SK-N-SH (cell line): ENCODE results near the gene UGT1A10. TPM values are rescaled to one million over a fixed set of nuclear protein-coding genes. Genes with fewer than 3 reads are reported as not detected.

Experiments used
- CTCF ChIA-PET: fragments of 300-600, 350-600 bp; formaldehyde crosslinking; extraction: SDS; loops from one replicate; lab custom pipeline; 2021; lab: Yijun Ruan, JAX
- POLR2A ChIA-PET: fragments of 350-600 bp; sonication (Branson Sonifier 250); formaldehyde crosslinking; extraction: SDS; loops from one replicate; lab custom pipeline; 2020; ENCODE audit warnings: antibody characterized with exemption, inconsistent platforms; lab: Yijun Ruan, JAX
- DNase-seq: peaks from one replicate; pipeline ENCODE4 v3.0.0; 2012
- H2AFZ ChIP-seq: fragments of 200-600 bp; sonication (generic); 2 replicates; pipeline ENCODE4 v1.8.1; 2016; ENCODE audit warnings: antibody characterized with exemption, mild to moderate bottlenecking, low read depth
- H3F3A ChIP-seq: fragments of 200-600 bp; sonication (generic); replicated peaks from 2 replicates; pipeline ENCODE3; 2016; ENCODE audit warnings: antibody characterized with exemption, mild to moderate bottlenecking; ENCODE audit not compliant: insufficient read depth
- H3K27ac ChIP-seq, 2 experiments: fragments of 200-500 bp in 1 of 2; fragments of 200-600 bp in 1 of 2; sonication (Bioruptor generic) in 1 of 2; sonication (generic), shearing (Covaris generic) in 1 of 2; 2 replicates each; pipeline versions ENCODE4 v1.5.1 to v1.6.1; 2014 to 2016; ENCODE audit warnings: low read depth in 2 of 2, inconsistent platforms in 1 of 2, low read length in 1 of 2, mild to moderate bottlenecking in 1 of 2, mixed read lengths in 1 of 2
- H3K27me3 ChIP-seq: fragments of 200-600 bp; sonication (generic), shearing (Covaris generic); 2 replicates; pipeline ENCODE4 v1.6.1; 2016; ENCODE audit warnings: mixed run types; ENCODE audit not compliant: insufficient read depth
- H3K36me3 ChIP-seq, 2 experiments: fragments of 200-500 bp in 1 of 2; fragments of 200-600 bp in 1 of 2; sonication (Bioruptor generic) in 1 of 2; sonication (generic) in 1 of 2; replicated peaks in 1 of 2; 2 replicates each; pipeline versions ENCODE3 to v1.5.1; 2014 to 2016; ENCODE audit warnings: low read length in 1 of 2, mild to moderate bottlenecking in 1 of 2; ENCODE audit not compliant: insufficient read depth in 2 of 2, control insufficient read depth in 1 of 2
- H3K4me1 ChIP-seq, 2 experiments: fragments of 200-500 bp in 1 of 2; fragments of 200-600 bp in 1 of 2; sonication (Bioruptor generic) in 1 of 2; sonication (generic), shearing (Covaris generic) in 1 of 2; 2 replicates each; pipeline versions ENCODE4 v1.5.1 to v1.6.1; 2014 to 2016; ENCODE audit warnings: low read depth in 1 of 2, low read length in 1 of 2, mixed run types in 1 of 2; ENCODE audit not compliant: insufficient read depth in 2 of 2, control insufficient read depth in 1 of 2
- H3K4me2 ChIP-seq: fragments of 200-600 bp; sonication (generic), shearing (Covaris generic); 2 replicates; pipeline ENCODE4 v1.6.1; 2017; ENCODE audit warnings: mixed run types
- H3K4me3 ChIP-seq, 2 experiments: fragments of 200-500 bp in 1 of 2; fragments of 200-600 bp in 1 of 2; sonication (Bioruptor generic) in 1 of 2; sonication (generic), shearing (Covaris generic) in 1 of 2; 2 replicates each; pipeline versions ENCODE4 v1.5.1 to v1.8.1; 2014 to 2016; ENCODE audit warnings: low read depth in 2 of 2, inconsistent platforms in 1 of 2, low read length in 1 of 2, mild to moderate bottlenecking in 1 of 2, mixed read lengths in 1 of 2, moderate library complexity in 1 of 2
- H3K79me2 ChIP-seq: fragments of 200-600 bp; sonication (generic); 2 replicates; pipeline ENCODE4 v1.8.1; 2017; ENCODE audit warnings: mild to moderate bottlenecking; ENCODE audit not compliant: insufficient read depth
- H3K9ac ChIP-seq: fragments of 200-600 bp; sonication (generic); 2 replicates; pipeline ENCODE4 v1.6.1; 2017; ENCODE audit warnings: mixed run types
- H3K9me2 ChIP-seq: fragments of 200-600 bp; sonication (generic); 2 replicates; pipeline ENCODE4 v1.6.1; 2017; ENCODE audit warnings: mixed run types
- H3K9me3 ChIP-seq: fragments of 200-600 bp; sonication (generic); 2 replicates; pipeline ENCODE4 v1.6.1; 2017; ENCODE audit warnings: mixed run types, mild to moderate bottlenecking, moderate library complexity
- H4K20me1 ChIP-seq: fragments of 200-600 bp; sonication (generic); 2 replicates; pipeline ENCODE4 v1.6.1; 2017; ENCODE audit warnings: mild to moderate bottlenecking, mixed run types; ENCODE audit not compliant: insufficient read depth
- CHD2 ChIP-seq: fragments of 150-350 bp; IDR thresholded peaks from 2 replicates; pipeline ENCODE4 v1.6.1; 2018; ENCODE audit warnings: low read length; ENCODE audit not compliant: partially characterized antibody
- CTCF ChIP-seq: fragments of 200-600 bp; sonication (generic); IDR thresholded peaks from 2 replicates; pipeline ENCODE4 v1.6.1; 2017; ENCODE audit warnings: antibody characterized with exemption, mild to moderate bottlenecking, moderate library complexity
- ELF1 ChIP-seq: IDR thresholded peaks from 2 replicates; pipeline ENCODE4 v1.4.0; 2012
- EP300 ChIP-seq, 2 experiments: IDR thresholded peaks; 2 replicates each; pipeline versions ENCODE4 v1.4.0 to v1.6.1; 2012; ENCODE audit warnings: borderline replicate concordance in 1 of 2, low read depth in 1 of 2, low read length in 1 of 2
- EZH2phosphoT487 ChIP-seq: fragments of 200-600 bp; sonication (generic); IDR thresholded peaks from 2 replicates; pipeline ENCODE4 v1.6.1; 2017; ENCODE audit warnings: low read depth, mixed run types, mild to moderate bottlenecking, antibody characterized with exemption, moderate library complexity, borderline replicate concordance
- FOSL2 ChIP-seq: IDR thresholded peaks from 2 replicates; pipeline ENCODE4 v1.4.0; 2012; ENCODE audit warnings: low read depth, mild to moderate bottlenecking, moderate library complexity, borderline replicate concordance
- FOXJ3 ChIP-seq: sonication (generic); formaldehyde crosslinking; IDR thresholded peaks from 2 replicates; pipeline ENCODE4 v1.5.1; 2020; ENCODE audit warnings: mild to moderate bottlenecking, missing genetic modification reagents
- GATA2 ChIP-seq: sonication (generic); formaldehyde crosslinking; IDR thresholded peaks from 2 replicates; pipeline ENCODE4 v1.5.0; 2020; ENCODE audit warnings: mild to moderate bottlenecking, missing genetic modification reagents
- IRF3 ChIP-seq: fragments of 150-350 bp; IDR thresholded peaks from 2 replicates; pipeline ENCODE4 v1.6.1; 2016; ENCODE audit warnings: mild to moderate bottlenecking, low read depth, low read length
- MEF2A ChIP-seq: IDR thresholded peaks from 2 replicates; pipeline ENCODE4 v1.4.0; 2012; ENCODE audit warnings: low read depth, borderline replicate concordance
- MXI1 ChIP-seq: IDR thresholded peaks from 2 replicates; pipeline ENCODE4 v1.6.1; 2012; ENCODE audit warnings: mild to moderate bottlenecking, low read depth, low read length, improper control_type of control experiment
- RAD21 ChIP-seq: IDR thresholded peaks from 2 replicates; pipeline ENCODE4 v1.6.1; 2012; ENCODE audit warnings: mild to moderate bottlenecking, low read length
- REST ChIP-seq: IDR thresholded peaks from 2 replicates; pipeline ENCODE4 v1.6.1; 2012; ENCODE audit warnings: mild to moderate bottlenecking, low read depth, low read length, moderate library complexity
- RFX5 ChIP-seq: IDR thresholded peaks from 2 replicates; pipeline ENCODE4 v1.6.1; 2012; ENCODE audit warnings: mild to moderate bottlenecking, improper control_type of control experiment, low read length
- RXRA ChIP-seq: IDR thresholded peaks from 2 replicates; pipeline ENCODE4 v1.4.0; 2012; ENCODE audit warnings: low read depth, mild to moderate bottlenecking, borderline replicate concordance
- SIN3A ChIP-seq: IDR thresholded peaks from 2 replicates; pipeline ENCODE4 v1.6.1; 2012; ENCODE audit warnings: low read depth, mild to moderate bottlenecking, low read length, moderate library complexity, borderline replicate concordance
- SMC3 ChIP-seq: IDR thresholded peaks from 2 replicates; pipeline ENCODE4 v1.6.1; 2012; ENCODE audit warnings: low read depth, low read length, improper control_type of control experiment
- TAF1 ChIP-seq: IDR thresholded peaks from 2 replicates; pipeline ENCODE4 v1.6.1; 2012; ENCODE audit warnings: low read depth, mild to moderate bottlenecking, low read length, moderate library complexity, borderline replicate concordance
- YY1 ChIP-seq: IDR thresholded peaks from 2 replicates; pipeline ENCODE4 v1.4.0; 2012; ENCODE audit warnings: low read depth, mild to moderate bottlenecking
- WGBS: methylation state at CpG from one replicate; pipeline ENCODE4 v1.1.6; 2017; ENCODE audit warnings: low lambda C conversion rate; 5-methylcytosine and 5-hydroxymethylcytosine counted together
- polyA plus RNA-seq, 3 experiments: library from polyadenylated mRNA; depleted of rRNA; stranded (reverse); fragments of >200 nt; gene quantifications; 2 replicates each; pipeline ENCODE4 v1.2.3, GENCODE V29; 2012

UGT1A10 gene
- polyA plus RNA-seq, 1 of the 3 experiments (the other 2 are of a cell fraction), result not detected

- ChIA-PET POLR2A (no interaction called here), CTCF (no interaction called here)
- H3K36me3 ChIP-seq, result no peaks in the 10 kb centered on the region
- H3K4me1 ChIP-seq, result no peaks in the 10 kb centered on the region
- 44% methylated on average over 4 of the region's 5 CpGs for WGBS
- H3K27ac ChIP-seq, result no peak within 1 kb of the TSS
- no peaks in the 10 kb centered on the region for H4K20me1 ChIP-seq
- H3K4me3 ChIP-seq, result no peak within 1 kb of the TSS
- no peak within 1 kb of the TSS for H3K9ac ChIP-seq
- no peaks in the 10 kb centered on the region for H3K79me2 ChIP-seq
- no peaks in the 10 kb centered on the region for H3K27me3 ChIP-seq
- H3F3A ChIP-seq, result no peaks in the 10 kb centered on the region
- DNase-seq, result no peak
- no peak within 1 kb of the TSS for H2AFZ ChIP-seq
- TF ChIP-seq EP300 (IDR thresholded peaks at IDR 0.05; ENCODE audit: borderline replicate concordance in 1 of 2, low read depth in 1 of 2, low read length in 1 of 2) (no peak), RFX5 (no peak), REST (no peak), YY1 (no peak), TAF1 (no peak), IRF3 (no peak), SMC3 (no peak), SIN3A (no peak), EZH2phosphoT487 (no peak), MEF2A (no peak)
- no peaks in the 10 kb centered on the region for H3K9me2 ChIP-seq
- H3K9me3 ChIP-seq, result no peaks in the 10 kb centered on the region
- H3K4me2 ChIP-seq, result no peak within 1 kb of the TSS
These were observed 45.4 kb downstream of the UGT1A10 start, which contains the start of gene UGT1A7 for GRCh38 chr2:233681521-233682099. UGT1A7 (plus strand) TSS chr2:233681901; CDS start chr2:233681938, 37 bp downstream.

GRCh38 chr2:233684640-233685039, 48.4 kb downstream of the UGT1A10 start:
- H3K9ac ChIP-seq, result no peak overlapping the region
- no peaks in the 10 kb centered on the region for H3K9me2 ChIP-seq
- H3K27me3 ChIP-seq, result no peaks in the 10 kb centered on the region
- no peaks in the 10 kb centered on the region for H3K36me3 ChIP-seq
- TF ChIP-seq RAD21, result no peak
- TF ChIP-seq GATA2 (CRISPR knock-in tag), result no peak
- no peak for TF ChIP-seq CHD2
- TF ChIP-seq RXRA, result no peak
- TF ChIP-seq MXI1, result no peak
- TF ChIP-seq FOXJ3 (CRISPR knock-in tag), result no peak
- no peak for TF ChIP-seq FOSL2
- TF ChIP-seq SMC3, result no peak
- TF ChIP-seq CTCF, result no peak
- no peak for TF ChIP-seq ELF1
- no peak for TF ChIP-seq TAF1
- TF ChIP-seq YY1, result no peak
- TF ChIP-seq, all 33 proteins: peak for 0
- no peak overlapping the region for H3K4me3 ChIP-seq
- ChIA-PET POLR2A (no interaction called here), CTCF (no interaction called here)
- H3K79me2 ChIP-seq, result no peaks in the 10 kb centered on the region
- no peak overlapping the region for H2AFZ ChIP-seq
- H3K27ac ChIP-seq, result no peak overlapping the region
- H3K4me1 ChIP-seq, result no peaks in the 10 kb centered on the region
- H4K20me1 ChIP-seq, result no peaks in the 10 kb centered on the region
- no peak overlapping the region for H3K4me2 ChIP-seq
- no peaks in the 10 kb centered on the region for H3K9me3 ChIP-seq
- 25% methylated on average over 1 of the region's 1 CpG for WGBS
- DNase-seq, result no peak
- H3F3A ChIP-seq, result no peaks in the 10 kb centered on the region
